IPS-18c (cell line): Measurements from ENCODE around the gene CNTROB.
A peak's percentile ranks its signal among the peaks of the same experiment; 100 is the strongest.

Source experiments
- H3K4me3 ChIP-seq: 2 replicates; pipeline ENCODE4 v1.7.0; 2013; ENCODE audit warnings: low read depth, mild to moderate bottlenecking, low read length, moderate library complexity; ENCODE audit not compliant: insufficient read depth
- H3K9me3 ChIP-seq: one replicate; pipeline ENCODE4 v1.6.1; 2013; ENCODE audit warnings: mild to moderate bottlenecking, low read length, moderate library complexity; ENCODE audit not compliant: control insufficient read depth, insufficient read depth

CNTROB gene

GRCh38 chr17:7961421-7961820 is 29.4 kb downstream of the CNTROB start:
- Histone ChIP-seq H3K9me3 (no peaks in the 10 kb centered on the region), H3K4me3 (no peak overlapping the region)

GRCh38 chr17:7967751-7968150 is 35.7 kb downstream of the CNTROB start:
- H3K4me3 ChIP-seq = no peak overlapping the region
- H3K9me3 ChIP-seq = no peaks in the 10 kb centered on the region

- H3K9me3 ChIP-seq = no peaks in the 10 kb centered on the region
- no peak overlapping the region for H3K4me3 ChIP-seq
Measured at GRCh38 chr17:7969433-7969832, 37.4 kb downstream of the CNTROB start.

- no peaks in the 10 kb centered on the region for H3K9me3 ChIP-seq
- no peak overlapping the region for H3K4me3 ChIP-seq
Measured at GRCh38 chr17:7971651-7972050, 39.6 kb downstream of the CNTROB start.

- no peak overlapping the region for H3K4me3 ChIP-seq
- no peaks in the 10 kb centered on the region for H3K9me3 ChIP-seq
Measured at GRCh38 chr17:7972131-7972785, 40.3 kb downstream of the CNTROB start.

- H3K4me3 ChIP-seq = no peak overlapping the region
- no peaks in the 10 kb centered on the region for H3K9me3 ChIP-seq
Measured at GRCh38 chr17:7974638-7975131, 42.7 kb downstream of the CNTROB start.

GRCh38 chr17:7977039-7977438 is 45.0 kb downstream of the CNTROB start:
- no peaks in the 10 kb centered on the region for H3K9me3 ChIP-seq
- H3K4me3 ChIP-seq = no peak overlapping the region

- Histone ChIP-seq H3K4me3 (no peak overlapping the region), H3K9me3 (no peaks in the 10 kb centered on the region)
Measured at GRCh38 chr17:7977805-7978204, 45.8 kb downstream of the CNTROB start.

- H3K4me3 ChIP-seq = no peak overlapping the region
- H3K9me3 ChIP-seq = no peaks in the 10 kb centered on the region
Measured at GRCh38 chr17:7982173-7982572, 50.2 kb downstream of the CNTROB start.

- no peak overlapping the region for H3K4me3 ChIP-seq
- H3K9me3 ChIP-seq = no peaks in the 10 kb centered on the region
Measured at GRCh38 chr17:7982666-7983065, 50.7 kb downstream of the CNTROB start.

- Histone ChIP-seq H3K4me3 (no peak overlapping the region), H3K9me3 (no peaks in the 10 kb centered on the region)
Measured at GRCh38 chr17:7984904-7985303, 52.9 kb downstream of the CNTROB start.

GRCh38 chr17:7987112-7987893 is 55.3 kb downstream of the CNTROB start:
- H3K4me3 ChIP-seq = no peak overlapping the region
- H3K9me3 ChIP-seq = no peaks in the 10 kb centered on the region

GRCh38 chr17:7988750-7989178 is 56.8 kb downstream of the CNTROB start:
- Histone ChIP-seq H3K4me3 (no peak overlapping the region), H3K9me3 (no peaks in the 10 kb centered on the region)

- Histone ChIP-seq H3K4me3 (peak overlapping the region; percentile 68), H3K9me3 (no peaks in the 10 kb centered on the region)
Measured at GRCh38 chr17:7989781-7990655, 58.0 kb downstream of the CNTROB start.

- no peak overlapping the region for H3K4me3 ChIP-seq
Measured at GRCh38 chr17:7992516-7992915, 60.5 kb downstream of the CNTROB start.

GRCh38 chr17:7992924-7993323 is 60.9 kb downstream of the CNTROB start:
- Histone ChIP-seq H3K9me3 (no peaks in the 10 kb centered on the region), H3K4me3 (no peak overlapping the region)

More at GRCh38 chr17:7992516-7992915, 60.5 kb downstream of the CNTROB start:
- H3K9me3 ChIP-seq = no peaks in the 10 kb centered on the region

- no peak overlapping the region for H3K4me3 ChIP-seq
Measured at GRCh38 chr17:7993972-7994589, 62.1 kb downstream of the CNTROB start.

More at GRCh38 chr17:7993972-7994589, 62.1 kb downstream of the CNTROB start:
- H3K9me3 ChIP-seq = no peaks in the 10 kb centered on the region
